GM12878 (cell line): ENCODE data around the gene METTL5. TPM values are rescaled to one million over a fixed set of nuclear protein-coding genes. Genes with fewer than 3 reads are reported as not detected.

Experiments
- ATAC-seq: fragments of 200-7000 bp; cut with Tn5 transposase; 3 replicates; pipeline ENCODE4 v1.9.1; 2020; ENCODE audit warnings: mild to moderate bottlenecking, moderate library complexity
- BruUV-seq: library from RNA; stranded (reverse); fragments of 400-500 nt; replicated peaks from 2 replicates; lab custom pipeline; 2021; lab: Mats Ljungman, UMichigan
- CTCF ChIA-PET: fragments of 300-600 bp; sonication (Branson Sonifier 250); formaldehyde crosslinking; extraction: SDS; loops from one replicate; lab custom pipeline; 2021; ENCODE audit warnings: inconsistent platforms; lab: Yijun Ruan, JAX
- POLR2A ChIA-PET: fragments of 350-600 bp; formaldehyde crosslinking; extraction: SDS; loops from one replicate; lab custom pipeline; 2021; ENCODE audit warnings: inconsistent platforms; lab: Charles Lee
- RAD21 ChIA-PET: fragments of 300-600 bp; sonication (Branson Sonifier 250); formaldehyde crosslinking; loops from one replicate; lab custom pipeline; 2023; ENCODE audit warnings: antibody characterized with exemption; ENCODE audit not compliant: unreplicated experiment; lab: Charles Lee
- SMC1A ChIA-PET: fragments of 300-600 bp; sonication (Branson Sonifier 250); formaldehyde crosslinking; loops from one replicate; lab custom pipeline; 2023; ENCODE audit not compliant: unreplicated experiment, uncharacterized antibody; lab: Charles Lee
- DNase-seq: peaks from one replicate; pipeline ENCODE4 v3.0.0-alpha.2; 2011; ENCODE audit warnings: low read depth, low spot score
- FAIRE-seq: peaks from 3 replicates; lab custom pipeline; 2011; peaks lifted over from hg19 to GRCh38; lab: Jason Lieb, UNC
- H2AFZ ChIP-seq: 2 replicates; pipeline ENCODE4 v1.6.0; 2011; ENCODE audit warnings: low read depth, low read length, control low read depth; ENCODE audit not compliant: control insufficient read depth
- H3K27ac ChIP-seq: 2 replicates; pipeline ENCODE4 v1.5.1; 2011; ENCODE audit warnings: control low read depth; ENCODE audit not compliant: control insufficient read depth, insufficient read depth
- H3K27me3 ChIP-seq, 2 experiments: replicated peaks in 1 of 2; 2 replicates each; pipeline versions ENCODE4 v1.6.0 to v1.6.1; 2011; ENCODE audit warnings: low read length in 1 of 2; ENCODE audit not compliant: control insufficient read depth in 2 of 2, insufficient read depth in 2 of 2
- H3K36me3 ChIP-seq, 2 experiments: 2 replicates each; pipeline ENCODE4 v1.5.1; 2011; ENCODE audit warnings: low read length in 1 of 2; ENCODE audit not compliant: control insufficient read depth in 2 of 2, insufficient read depth in 2 of 2
- H3K4me1 ChIP-seq: 2 replicates; pipeline ENCODE4 v1.6.1; 2011; ENCODE audit warnings: mild to moderate bottlenecking, low read length, moderate library complexity, mixed read lengths; ENCODE audit not compliant: control insufficient read depth, insufficient read depth
- H3K4me2 ChIP-seq: 2 replicates; pipeline ENCODE4 v1.6.0; 2011; ENCODE audit warnings: control low read depth; ENCODE audit not compliant: control insufficient read depth, insufficient read depth
- H3K4me3 ChIP-seq: fragments of 200-600 bp; sonication (generic); 2 replicates; pipeline ENCODE4 v1.5.1; 2016
- H3K79me2 ChIP-seq: 2 replicates; pipeline ENCODE4 v1.6.0; 2011; ENCODE audit warnings: low read length; ENCODE audit not compliant: control insufficient read depth, insufficient read depth
- H3K9ac ChIP-seq: 2 replicates; pipeline ENCODE4 v1.8.0; 2011; ENCODE audit warnings: low read length, control low read depth, mixed read lengths; ENCODE audit not compliant: control insufficient read depth, insufficient read depth
- H3K9me3 ChIP-seq: replicated peaks from 3 replicates; pipeline ENCODE4 v1.5.1; 2011; ENCODE audit warnings: mild to moderate bottlenecking, low read length; ENCODE audit not compliant: control insufficient read depth, insufficient read depth
- H4K20me1 ChIP-seq: 2 replicates; pipeline ENCODE4 v1.6.0; 2011; ENCODE audit not compliant: control insufficient read depth, insufficient read depth
- BACH1 ChIP-seq: fragments of 450-650 bp; IDR thresholded peaks from 2 replicates; pipeline ENCODE4 v1.6.1; 2017; ENCODE audit warnings: mild to moderate bottlenecking, borderline replicate concordance
- CEBPB ChIP-seq, 2 experiments: fragments of 150-350 bp in 1 of 2; IDR thresholded peaks; 2 replicates each; pipeline ENCODE4 v1.6.1; 2012 to 2014; ENCODE audit warnings: low read depth in 2 of 2, low read length in 2 of 2, borderline replicate concordance in 1 of 2, inconsistent platforms in 1 of 2
- HDGF ChIP-seq: fragments of 450-650 bp; IDR thresholded peaks from 2 replicates; pipeline ENCODE4 v1.6.1; 2016; ENCODE audit warnings: antibody characterized with exemption
- IKZF2 ChIP-seq, 2 experiments: fragments of 450-650 bp; IDR thresholded peaks; 2 replicates each; pipeline ENCODE4 v1.6.1; 2017; ENCODE audit warnings: mild to moderate bottlenecking in 2 of 2, moderate library complexity in 2 of 2
- KAT2A ChIP-seq: conservative IDR thresholded peaks from 2 replicates; pipeline ENCODE4 v1.6.1; 2011; ENCODE audit warnings: low read depth, low read length; ENCODE audit not compliant: control insufficient read depth
- KDM1A ChIP-seq: fragments of 200-600 bp; sonication (generic); IDR thresholded peaks from 2 replicates; pipeline ENCODE4 v1.6.1; 2016; ENCODE audit warnings: borderline replicate concordance
- NFIC ChIP-seq: IDR thresholded peaks from 2 replicates; pipeline ENCODE4 v1.6.1; 2012; ENCODE audit warnings: low read depth, mild to moderate bottlenecking, inconsistent platforms, low read length, moderate library complexity
- NRF1 ChIP-seq: conservative IDR thresholded peaks from 2 replicates; pipeline ENCODE4 v1.6.1; 2011; ENCODE audit warnings: mild to moderate bottlenecking, low read depth, low read length, improper control_type of control experiment
- PAX8 ChIP-seq: fragments of 450-650 bp; IDR thresholded peaks from 2 replicates; pipeline ENCODE4 v1.6.1; 2017; ENCODE audit warnings: mild to moderate bottlenecking, moderate library complexity
- POLR2AphosphoS5 ChIP-seq: IDR thresholded peaks from 2 replicates; pipeline ENCODE4 v1.6.1; 2011; ENCODE audit warnings: mild to moderate bottlenecking, low read length, inconsistent platforms
- RBBP5 ChIP-seq: fragments of 200-600 bp; sonication (generic); conservative IDR thresholded peaks from 2 replicates; pipeline ENCODE4 v1.6.1; 2016
- RELA ChIP-seq: fragments of 450-650 bp; IDR thresholded peaks from 2 replicates; pipeline ENCODE4 v1.8.0; 2014; ENCODE audit warnings: borderline replicate concordance; ENCODE audit not compliant: partially characterized antibody
- SIX5 ChIP-seq: IDR thresholded peaks from 2 replicates; pipeline ENCODE4 v1.6.1; 2011; ENCODE audit warnings: mild to moderate bottlenecking, low read depth, low read length, moderate library complexity; ENCODE audit not compliant: severe bottlenecking
- SREBF2 ChIP-seq: IDR thresholded peaks from 2 replicates; pipeline ENCODE4 v1.6.1; 2012; ENCODE audit warnings: mild to moderate bottlenecking, low read length
- SUZ12 ChIP-seq: fragments of 200-600 bp; sonication (generic); IDR thresholded peaks from one replicate; pipeline ENCODE4 v1.6.1; 2018; ENCODE audit warnings: antibody characterized with exemption, mild to moderate bottlenecking; ENCODE audit not compliant: unreplicated experiment
- TCF3 ChIP-seq: IDR thresholded peaks from 2 replicates; pipeline ENCODE4 v1.6.1; 2012; ENCODE audit warnings: low read depth, mild to moderate bottlenecking, low read length, borderline replicate concordance; ENCODE audit not compliant: insufficient read depth
- WRNIP1 ChIP-seq: IDR thresholded peaks from 2 replicates; pipeline ENCODE4 v1.6.1; 2011; ENCODE audit warnings: low read depth, low read length, improper control_type of control experiment, borderline replicate concordance
- ZNF217 ChIP-seq: fragments of 450-650 bp; IDR thresholded peaks from 2 replicates; pipeline ENCODE4 v1.6.1; 2017; ENCODE audit warnings: antibody characterized with exemption, mild to moderate bottlenecking
- WGBS: methylation state at CpG from one replicate; pipeline ENCODE4 v1.1.6; 2016; ENCODE audit warnings: low lambda C conversion rate; ENCODE audit not compliant: insufficient replicate concordance, insufficient coverage; ENCODE audit errors: missing lambda C conversion rate; 5-methylcytosine and 5-hydroxymethylcytosine counted together
- in situ Hi-C: fragments of 300-500 bp; cut with MboI; formaldehyde crosslinking; loops from 9 replicates; pipeline ENCODE4 v1.14.3; 2018; ENCODE audit warnings: mixed read lengths
- intact Hi-C: fragments of 100-400 bp; cut with micrococcal nuclease; formaldehyde crosslinking; loops from one replicate; pipeline ENCODE4 v1.14.2; 2022; ENCODE audit not compliant: unreplicated experiment
- polyA plus RNA-seq, 11 experiments: library from polyadenylated mRNA; depleted of rRNA in 4 of 11; unstranded in 6 of 11; stranded (reverse) in 5 of 11; fragments of >200 nt; fragmentation: Nextera tagmentation in 4 of 11; fragmentation: Illumina TruSeq in 1 of 11; extraction: Ambion mirVana in 4 of 11; extraction: Trizol in 1 of 11; gene quantifications; 1 replicate in 1 of 11; 2 replicates in 10 of 11; pipeline versions ENCODE4 v1.2.1 to v1.2.3, GENCODE V29; 2011 to 2016; ENCODE audit warnings: inconsistent platforms in 2 of 11, missing spikeins in 2 of 11, low read depth in 1 of 11
- total RNA-seq, 4 experiments: library from RNA; depleted of rRNA in 3 of 4; stranded (reverse); fragments of >200 nt in 3 of 4; fragmentation: Illumina TruSeq in 1 of 4; extraction: Trizol in 1 of 4; gene quantifications; 2 replicates each; pipeline versions ENCODE4 v1.2.1 to v1.2.3, GENCODE V29; 2013 to 2021
- TF ChIP-seq, protein P1 (sequence below): fragments of 450-650 bp; IDR thresholded peaks from 2 replicates; pipeline ENCODE4 v1.6.1; 2017; ENCODE audit warnings: mild to moderate bottlenecking, low read depth, inconsistent platforms; ENCODE audit not compliant: poor library complexity, severe bottlenecking
- TF ChIP-seq, protein P2 (sequence below): fragments of 450-650 bp; conservative IDR thresholded peaks from 2 replicates; pipeline ENCODE4 v1.6.1; 2017; ENCODE audit warnings: mild to moderate bottlenecking, moderate library complexity

Gene METTL5
- total and polyA plus RNA-seq, 10 of the 15 experiments (the other 5 are each of a cell fraction or from before 2014, with no cell fraction given): 55.0 to 204 (median 87.4) TPM

DNA sequence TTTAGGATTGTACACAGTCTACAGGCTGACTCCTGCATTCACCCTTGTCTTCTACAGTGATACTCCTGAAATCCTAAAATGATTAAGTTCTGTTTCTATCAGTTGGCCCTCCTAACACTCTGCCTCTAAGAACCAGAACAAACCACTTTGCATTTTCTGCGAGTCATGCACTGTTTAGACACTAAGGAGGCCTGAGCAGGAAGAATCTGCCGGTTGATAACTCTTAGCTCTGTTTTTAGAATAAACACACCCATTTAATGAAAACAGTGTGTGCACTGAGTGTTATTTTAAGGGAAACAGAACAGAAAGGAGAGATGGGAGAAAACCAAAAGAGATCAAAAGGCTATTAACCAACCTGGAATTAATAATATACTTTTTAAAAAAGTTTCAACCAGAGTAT, 48.9 kb downstream of the METTL5 start:
- ATAC-seq (no peak), FAIRE-seq (no peak), DNase-seq (no peak)
- Histone ChIP-seq H3K4me2 (no peak overlapping the region), H3K9ac (no peak overlapping the region), H3K4me1 (no peaks in the 10 kb centered on the region), H4K20me1 (no peaks in the 10 kb centered on the region), H3K9me3 (no peaks in the 10 kb centered on the region), H2AFZ (peak overlapping the region; percentile 14; the same call in 1 of the 2 replicates), H3K79me2 (no peaks in the 10 kb centered on the region), H3K4me3 (no peak overlapping the region), H3K27ac (no peak overlapping the region), H3K27me3 (no peaks in the 10 kb centered on the region), H3K36me3 (no peaks in the 10 kb centered on the region)
- in situ Hi-C loops (no loop called here), intact Hi-C loops (no loop called here)
- ChIA-PET SMC1A (interaction anchor here (1.0 kb wide), 1 partner anchor 26 kb away, joined by 4 read pairs; no protein-coding TSS in a partner anchor), POLR2A (interaction anchor here (0.6 kb wide), 1 partner anchor 655 kb away, joined by 4 read pairs; no protein-coding TSS in a partner anchor), CTCF (interaction anchor here (1.2 to 1.7 kb wide), 3 partner anchors 7 to 102 kb away, joined by 3 to 5 read pairs (median 5); no protein-coding TSS in a partner anchor), RAD21 (interaction anchor here (1.0 kb wide), 1 partner anchor 13 kb away, joined by 3 read pairs; no protein-coding TSS in a partner anchor)
- 6% methylated on average over 2 of the region's 2 CpGs for WGBS
- TF ChIP-seq ZNF217 (no peak), POLR2AphosphoS5 (no peak), NFIC (no peak), PAX8 (no peak), WRNIP1 (no peak), SIX5 (no peak), KDM1A (no peak), CEBPB (IDR thresholded peaks at IDR 0.05; ENCODE audit: borderline replicate concordance in 1 of 2, low read depth in 2 of 2, low read length in 2 of 2) (no peak), KAT2A (no peak), SREBF2 (no peak), NRF1 (no peak), BACH1 (no peak), RELA (no peak), IKZF2 (IDR thresholded peaks at IDR 0.05) (no peak), RBBP5 (no peak), SUZ12 (no peak), TCF3 (no peak), HDGF (no peak)
- TF ChIP-seq, protein P1, sequence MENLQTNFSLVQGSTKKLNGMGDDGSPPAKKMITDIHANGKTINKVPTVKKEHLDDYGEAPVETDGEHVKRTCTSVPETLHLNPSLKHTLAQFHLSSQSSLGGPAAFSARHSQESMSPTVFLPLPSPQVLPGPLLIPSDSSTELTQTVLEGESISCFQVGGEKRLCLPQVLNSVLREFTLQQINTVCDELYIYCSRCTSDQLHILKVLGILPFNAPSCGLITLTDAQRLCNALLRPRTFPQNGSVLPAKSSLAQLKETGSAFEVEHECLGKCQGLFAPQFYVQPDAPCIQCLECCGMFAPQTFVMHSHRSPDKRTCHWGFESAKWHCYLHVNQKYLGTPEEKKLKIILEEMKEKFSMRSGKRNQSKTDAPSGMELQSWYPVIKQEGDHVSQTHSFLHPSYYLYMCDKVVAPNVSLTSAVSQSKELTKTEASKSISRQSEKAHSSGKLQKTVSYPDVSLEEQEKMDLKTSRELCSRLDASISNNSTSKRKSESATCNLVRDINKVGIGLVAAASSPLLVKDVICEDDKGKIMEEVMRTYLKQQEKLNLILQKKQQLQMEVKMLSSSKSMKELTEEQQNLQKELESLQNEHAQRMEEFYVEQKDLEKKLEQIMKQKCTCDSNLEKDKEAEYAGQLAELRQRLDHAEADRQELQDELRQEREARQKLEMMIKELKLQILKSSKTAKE: no peak
- TF ChIP-seq, protein P2, sequence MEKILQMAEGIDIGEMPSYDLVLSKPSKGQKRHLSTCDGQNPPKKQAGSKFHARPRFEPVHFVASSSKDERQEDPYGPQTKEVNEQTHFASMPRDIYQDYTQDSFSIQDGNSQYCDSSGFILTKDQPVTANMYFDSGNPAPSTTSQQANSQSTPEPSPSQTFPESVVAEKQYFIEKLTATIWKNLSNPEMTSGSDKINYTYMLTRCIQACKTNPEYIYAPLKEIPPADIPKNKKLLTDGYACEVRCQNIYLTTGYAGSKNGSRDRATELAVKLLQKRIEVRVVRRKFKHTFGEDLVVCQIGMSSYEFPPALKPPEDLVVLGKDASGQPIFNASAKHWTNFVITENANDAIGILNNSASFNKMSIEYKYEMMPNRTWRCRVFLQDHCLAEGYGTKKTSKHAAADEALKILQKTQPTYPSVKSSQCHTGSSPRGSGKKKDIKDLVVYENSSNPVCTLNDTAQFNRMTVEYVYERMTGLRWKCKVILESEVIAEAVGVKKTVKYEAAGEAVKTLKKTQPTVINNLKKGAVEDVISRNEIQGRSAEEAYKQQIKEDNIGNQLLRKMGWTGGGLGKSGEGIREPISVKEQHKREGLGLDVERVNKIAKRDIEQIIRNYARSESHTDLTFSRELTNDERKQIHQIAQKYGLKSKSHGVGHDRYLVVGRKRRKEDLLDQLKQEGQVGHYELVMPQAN: no peak
- BruUV-seq: no TSS peak
